Breast epithelium (tissue), 3 donors: ENCODE data around the gene GGN.

Experiments
- POLR2A ChIP-seq: fragments of 450-650 bp; IDR thresholded peaks from one replicate; pipeline ENCODE4 v1.6.1; 2016; ENCODE audit warnings: antibody characterized with exemption, mild to moderate bottlenecking, moderate library complexity
- TF ChIP-seq, protein P1 (sequence below), 3 donors: fragments of 450-650 bp; IDR thresholded peaks; one replicate each; pipeline ENCODE4 v1.5.1; 2016 to 2017; ENCODE audit warnings: antibody characterized with exemption in 3 of 3, mild to moderate bottlenecking in 3 of 3, moderate library complexity in 3 of 3

DNA sequence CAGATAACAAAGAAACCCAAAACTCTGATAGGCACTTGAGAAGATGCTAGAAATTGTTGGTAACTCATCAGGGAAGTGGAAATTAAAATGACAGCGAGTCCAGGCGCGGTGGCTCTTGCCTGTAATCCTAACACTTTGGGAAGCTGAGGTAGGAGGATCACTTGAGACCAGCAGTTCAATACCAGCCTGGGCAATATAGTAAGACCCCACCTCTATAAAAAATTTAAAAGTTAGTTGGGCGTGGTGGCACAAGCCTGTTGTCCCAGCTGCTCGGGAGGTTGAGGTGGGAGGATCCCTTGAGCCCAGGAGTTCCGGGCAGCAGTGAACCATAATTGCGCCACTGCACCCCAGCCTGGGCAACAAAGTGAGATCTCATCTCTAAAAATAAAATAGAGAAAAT is 43.1 kb upstream of the GGN start:
- TF ChIP-seq, protein P1, sequence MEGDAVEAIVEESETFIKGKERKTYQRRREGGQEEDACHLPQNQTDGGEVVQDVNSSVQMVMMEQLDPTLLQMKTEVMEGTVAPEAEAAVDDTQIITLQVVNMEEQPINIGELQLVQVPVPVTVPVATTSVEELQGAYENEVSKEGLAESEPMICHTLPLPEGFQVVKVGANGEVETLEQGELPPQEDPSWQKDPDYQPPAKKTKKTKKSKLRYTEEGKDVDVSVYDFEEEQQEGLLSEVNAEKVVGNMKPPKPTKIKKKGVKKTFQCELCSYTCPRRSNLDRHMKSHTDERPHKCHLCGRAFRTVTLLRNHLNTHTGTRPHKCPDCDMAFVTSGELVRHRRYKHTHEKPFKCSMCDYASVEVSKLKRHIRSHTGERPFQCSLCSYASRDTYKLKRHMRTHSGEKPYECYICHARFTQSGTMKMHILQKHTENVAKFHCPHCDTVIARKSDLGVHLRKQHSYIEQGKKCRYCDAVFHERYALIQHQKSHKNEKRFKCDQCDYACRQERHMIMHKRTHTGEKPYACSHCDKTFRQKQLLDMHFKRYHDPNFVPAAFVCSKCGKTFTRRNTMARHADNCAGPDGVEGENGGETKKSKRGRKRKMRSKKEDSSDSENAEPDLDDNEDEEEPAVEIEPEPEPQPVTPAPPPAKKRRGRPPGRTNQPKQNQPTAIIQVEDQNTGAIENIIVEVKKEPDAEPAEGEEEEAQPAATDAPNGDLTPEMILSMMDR (IDR thresholded peaks at IDR 0.05), result no peak
- TF ChIP-seq POLR2A, result no peak
